Adrenal gland (tissue), 12 donors: ENCODE measurements around the gene NDUFA11. TPM values are rescaled to one million over a fixed set of nuclear protein-coding genes. Genes with fewer than 3 reads are reported as not detected.
"Not testable (repeated sequence)": the region's sequence is repeated elsewhere in the genome, so short reads cannot be mapped to it uniquely, and the experiment has no call there.

Experiments
- DNase-seq, 7 donors: peaks; one replicate each; pipeline ENCODE4 v3.0.0-alpha.2; 2019 to 2020
- H3K27ac ChIP-seq, 5 donors: fragments of 200-600 bp; sonication (generic) in 4 of 5; 1 replicate in 3 of 5; 2 replicates in 2 of 5; pipeline versions ENCODE4 v1.5.1 to v1.8.0; 2016 to 2020; ENCODE audit warnings: mild to moderate bottlenecking in 1 of 5
- H3K27me3 ChIP-seq: fragments of 200-600 bp; 2 replicates; pipeline ENCODE4 v1.8.0; 2021
- H3K36me3 ChIP-seq, 2 donors: fragments of 200-600 bp; replicated peaks in 1 of 2; 1 replicate in 1 of 2; 2 replicates in 1 of 2; pipeline versions ENCODE4 v1.5.1 to v1.8.0; 2018 to 2022
- H3K4me1 ChIP-seq, 2 donors: fragments of 200-600 bp; replicated peaks in 1 of 2; 1 replicate in 1 of 2; 2 replicates in 1 of 2; pipeline versions ENCODE4 v1.5.1 to v1.8.0; 2018 to 2021
- H3K4me3 ChIP-seq, 4 donors: fragments of 200-600 bp; sonication (generic) in 3 of 4; one replicate each; pipeline ENCODE4 v1.5.1; 2016 to 2018
- H3K9me3 ChIP-seq, 3 donors: fragments of 200-600 bp; sonication (generic) in 1 of 3; replicated peaks in 1 of 3; 1 replicate in 2 of 3; 2 replicates in 1 of 3; pipeline versions ENCODE4 v1.5.1 to v1.8.0; 2016 to 2021
- POLR2A ChIP-seq, 2 donors: fragments of 450-650 bp; IDR thresholded peaks; one replicate each; pipeline ENCODE4 v1.6.1; 2017; ENCODE audit warnings: antibody characterized with exemption in 2 of 2, mild to moderate bottlenecking in 2 of 2, moderate library complexity in 1 of 2
- whole genome bisulfite sequencing, 4 donors: extraction: QIAGEN DNeasy Blood & Tissue Kit in 2 of 4; methylation state at CpG; one replicate each; pipeline versions ENCODE4 v1.1.5 to v1.1.7; 2013 to 2017; 5-methylcytosine and 5-hydroxymethylcytosine counted together
- intact Hi-C, 2 donors: fragments of 100-400 bp; cut with DNase I; formaldehyde crosslinking; loops; one replicate each; pipeline versions ENCODE4 v1.14.1 to v1.15.0; 2022 to 2023
- polyA plus RNA-seq, 3 donors: library from polyadenylated mRNA; stranded (reverse); fragments of 200-250 nt in 2 of 3; fragments of 350-450 nt in 1 of 3; fragmentation: Illumina TruSeq in 1 of 3; extraction: RNeasy Lipid Tissue Mini Kit (QIAGEN cat#74804) in 1 of 3; gene quantifications; one replicate each; pipeline ENCODE4 v1.2.3, GENCODE V29; 2013 to 2014
- total RNA-seq, 9 donors: library from RNA; depleted of rRNA in 4 of 9; stranded (reverse); fragments of >200 nt in 4 of 9; fragments of 120-200 nt in 1 of 9; fragmentation: NEBNext Ultra II Directional in 1 of 9; extraction: Animal tissue kit (Norgen Biotek cat#: 25700) in 1 of 9; gene quantifications; one replicate each; pipeline versions ENCODE4 v1.1.0 to v1.2.4, GENCODE V29; 2013 to 2023
- TF ChIP-seq, protein P1 (sequence below), 6 experiments: fragments of 450-650 bp in 4 of 6; fragments of 200-600 bp in 2 of 6; sonication (generic) in 1 of 6; IDR thresholded peaks; 1 replicate in 5 of 6; 2 replicates in 1 of 6; pipeline versions ENCODE4 v1.5.1 to v1.8.0; 2016 to 2021; ENCODE audit warnings: antibody characterized with exemption in 6 of 6, mild to moderate bottlenecking in 2 of 6, moderate library complexity in 1 of 6
- donor health status: healthy with polysubstance abuse.
- donor health status: Bipolar disorder and iron deficiency.
- donor health status: DM: yes; HTN: yes; CAD: no.
- donor health status: DM: no; HTN: no; CAD: no.
- donor health status: DM: no; HTN: no; CAD: no.
- donor health status: DM: yes; HTN: yes; CAD: no.

Gene NDUFA11
- total and polyA plus RNA-seq, 12 donors, result 288 to 856 (median 426) TPM

GRCh38 chr19:5890099-5890498 is 13.5 kb downstream of the NDUFA11 start:
- no peak overlapping the region for H3K27ac ChIP-seq
- 41 to 54% (median 45%) methylated on average over 10 of the region's 10 CpGs for WGBS, 4 donors
- intact Hi-C loops, result loop anchor here in 1 of 2 donors (5.0 kb wide), 1 partner anchor 83 kb away; the partner anchor contains the start of gene NRTN
- DNase-seq, result peak in 1 of 7 donors; percentile 15
- H3K4me3 ChIP-seq, result no peak overlapping the region
- TF ChIP-seq, protein P1, sequence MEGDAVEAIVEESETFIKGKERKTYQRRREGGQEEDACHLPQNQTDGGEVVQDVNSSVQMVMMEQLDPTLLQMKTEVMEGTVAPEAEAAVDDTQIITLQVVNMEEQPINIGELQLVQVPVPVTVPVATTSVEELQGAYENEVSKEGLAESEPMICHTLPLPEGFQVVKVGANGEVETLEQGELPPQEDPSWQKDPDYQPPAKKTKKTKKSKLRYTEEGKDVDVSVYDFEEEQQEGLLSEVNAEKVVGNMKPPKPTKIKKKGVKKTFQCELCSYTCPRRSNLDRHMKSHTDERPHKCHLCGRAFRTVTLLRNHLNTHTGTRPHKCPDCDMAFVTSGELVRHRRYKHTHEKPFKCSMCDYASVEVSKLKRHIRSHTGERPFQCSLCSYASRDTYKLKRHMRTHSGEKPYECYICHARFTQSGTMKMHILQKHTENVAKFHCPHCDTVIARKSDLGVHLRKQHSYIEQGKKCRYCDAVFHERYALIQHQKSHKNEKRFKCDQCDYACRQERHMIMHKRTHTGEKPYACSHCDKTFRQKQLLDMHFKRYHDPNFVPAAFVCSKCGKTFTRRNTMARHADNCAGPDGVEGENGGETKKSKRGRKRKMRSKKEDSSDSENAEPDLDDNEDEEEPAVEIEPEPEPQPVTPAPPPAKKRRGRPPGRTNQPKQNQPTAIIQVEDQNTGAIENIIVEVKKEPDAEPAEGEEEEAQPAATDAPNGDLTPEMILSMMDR (IDR thresholded peaks at IDR 0.05), result no peak
- no peak for TF ChIP-seq POLR2A (IDR thresholded peaks at IDR 0.05)
- H3K27me3 ChIP-seq, result no peaks in the 10 kb centered on the region
- H3K9me3 ChIP-seq, result no peaks in the 10 kb centered on the region
- H3K36me3 ChIP-seq, result peaks cover 0 to 6% of the 10 kb centered on the region in 2 donors
- H3K4me1 ChIP-seq, result peaks cover 10 to 30% of the 10 kb centered on the region in 2 donors

GRCh38 chr19:5889288-5889971 is 14.2 kb downstream of the NDUFA11 start:
- intact Hi-C loops, result no loop called here
- Histone ChIP-seq H3K36me3 (no peaks in the 10 kb centered on the region), H3K4me1 (peaks cover 3 to 24% of the 10 kb centered on the region in 2 donors), H3K27ac (no peak overlapping the region), H3K27me3 (no peaks in the 10 kb centered on the region), H3K9me3 (no peaks in the 10 kb centered on the region), H3K4me3 (no peak overlapping the region)
- TF ChIP-seq, protein P1 (IDR thresholded peaks at IDR 0.05), result no peak
- WGBS, 4 donors, result 52 to 60% (median 53%) methylated on average over 16 to 17 of the region's 17 CpGs
- DNase-seq, result peak in 1 of 7 donors; percentile 14

DNA sequence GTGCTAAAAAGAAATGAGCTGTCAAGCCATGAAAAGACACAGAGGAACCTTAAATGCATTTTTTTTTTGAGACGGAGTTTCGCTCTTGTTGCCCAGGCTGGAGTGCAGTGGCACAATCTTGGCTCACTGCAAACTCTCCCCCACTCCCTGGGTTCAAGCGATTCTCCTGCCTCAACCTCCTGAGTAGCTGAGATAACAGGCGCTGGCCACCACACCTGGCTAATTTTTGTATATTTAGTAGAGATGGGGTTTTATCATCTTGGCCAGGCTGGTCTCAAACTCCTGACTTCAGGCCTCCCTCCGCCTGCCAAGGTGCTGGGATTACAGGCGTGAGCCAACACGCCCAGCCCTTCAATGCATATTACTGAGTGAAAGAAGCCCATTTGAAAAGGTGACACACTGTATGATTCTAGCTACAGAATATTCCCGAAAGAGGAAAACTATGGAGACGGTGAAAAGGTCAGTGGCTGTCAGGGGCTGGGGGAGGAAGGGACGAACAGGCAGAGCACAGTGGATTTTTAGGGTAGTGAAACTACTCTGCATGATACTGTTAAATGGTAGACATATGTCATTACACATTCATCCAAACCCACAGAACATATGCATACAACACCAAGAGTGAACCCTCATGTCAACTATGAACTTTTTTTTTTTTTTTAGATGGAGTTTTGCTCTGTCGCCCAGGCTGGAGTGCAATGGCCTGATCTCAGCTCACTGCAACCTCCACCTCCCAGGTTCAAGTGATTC is 19.4 kb downstream of the NDUFA11 start:
- DNase-seq, H3K4me3 ChIP-seq, intact Hi-C loops, H3K27ac ChIP-seq, H3K9me3 ChIP-seq, H3K36me3 ChIP-seq, H3K27me3 ChIP-seq: not testable (repeated sequence)
- WGBS, 4 donors, result 77 to 79% (median 78%) methylated on average over 11 of the region's 11 CpGs
- H3K4me1 ChIP-seq, result peaks cover 5 to 11% of the 10 kb centered on the region in 2 donors

DNA sequence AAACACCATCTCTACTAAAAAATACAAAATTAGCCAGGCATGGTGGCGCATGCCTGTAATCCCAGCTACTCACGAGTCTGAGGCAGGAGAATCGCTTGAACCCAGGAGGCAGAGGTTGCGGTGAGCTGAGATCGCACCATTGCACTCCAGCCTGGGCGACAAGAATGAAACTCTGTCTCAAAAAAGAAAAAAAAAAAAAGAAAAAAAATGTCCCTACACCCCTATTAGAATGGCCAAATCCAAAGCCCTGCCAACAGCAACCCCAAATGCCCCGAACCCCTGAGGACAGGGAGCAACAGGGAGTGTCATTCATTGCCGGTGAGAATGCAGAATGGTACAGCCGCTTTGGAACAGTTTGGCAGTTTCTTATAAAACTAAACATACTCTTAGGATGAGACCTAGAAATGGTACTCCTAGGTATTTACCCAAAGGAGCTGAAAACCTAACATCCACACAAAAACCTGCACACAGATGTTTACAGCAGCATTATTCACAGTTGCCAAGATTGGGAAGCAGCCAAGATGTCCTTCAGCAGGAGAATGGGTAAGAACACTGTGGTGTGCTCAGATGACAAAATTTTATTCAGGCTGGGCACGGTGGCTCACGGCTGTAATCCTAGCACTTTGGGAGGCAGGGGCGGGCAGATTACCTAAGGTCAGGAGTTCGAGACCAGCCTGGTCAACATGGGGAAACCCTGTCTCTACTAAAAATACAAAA is 20.3 kb downstream of the NDUFA11 start:
- intact Hi-C loops, H3K27ac ChIP-seq, H3K4me3 ChIP-seq, H3K9me3 ChIP-seq, H3K36me3 ChIP-seq, H3K27me3 ChIP-seq: not testable (repeated sequence)
- peak in 1 of 7 donors; percentile 37 for DNase-seq
- peaks cover 5 to 11% of the 10 kb centered on the region in 2 donors for H3K4me1 ChIP-seq
- 63 to 75% (median 72%) methylated on average over 11 to 13 of the region's 13 CpGs for WGBS, 4 donors

DNA sequence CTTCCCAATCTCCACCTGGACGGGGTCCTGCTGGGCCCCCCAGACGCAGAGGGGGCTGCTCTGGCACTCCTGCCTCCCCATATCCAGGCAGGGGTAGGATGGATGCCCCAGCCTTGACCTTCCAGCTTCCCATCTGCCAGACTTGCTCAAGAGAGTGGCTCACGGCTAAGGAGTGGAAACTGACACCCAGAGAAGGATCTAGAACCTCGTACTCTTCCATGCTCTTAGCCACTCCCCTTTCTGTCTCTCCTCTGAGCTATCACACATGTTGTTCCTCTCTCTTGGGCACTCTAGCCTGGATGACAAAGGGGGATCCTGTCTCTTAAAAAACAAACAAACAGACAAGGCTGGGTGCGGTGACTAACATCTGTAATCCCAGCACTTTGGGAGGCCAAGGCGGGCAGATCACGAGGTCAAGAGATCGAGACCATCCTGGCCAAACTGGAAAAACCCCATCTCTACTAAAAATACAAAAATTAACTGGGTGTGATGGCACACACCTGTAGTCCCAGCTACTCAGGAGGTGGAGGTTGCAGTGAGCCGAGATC is 21.1 kb downstream of the NDUFA11 start:
- intact Hi-C loops, result no loop called here
- no peaks in the 10 kb centered on the region for H3K27me3 ChIP-seq
- peaks cover 5 to 11% of the 10 kb centered on the region in 2 donors for H3K4me1 ChIP-seq
- no peak overlapping the region for H3K4me3 ChIP-seq
- DNase-seq, result no peak
- WGBS, 4 donors, result 58 to 67% (median 62%) methylated on average over 7 to 9 of the region's 9 CpGs
- TF ChIP-seq, protein P1 (IDR thresholded peaks at IDR 0.05), result no peak
- no peak for TF ChIP-seq POLR2A (IDR thresholded peaks at IDR 0.05)
- no peaks in the 10 kb centered on the region for H3K36me3 ChIP-seq
- no peaks in the 10 kb centered on the region for H3K9me3 ChIP-seq
- H3K27ac ChIP-seq, result no peak overlapping the region
